GM18870 (cell line): ENCODE measurements around the gene STK32C.

Source experiments
- ATAC-seq: cut with Tn5 transposase; IDR thresholded peaks from one replicate; pipeline ENCODE4 v1.9.1; 2021; ENCODE audit warnings: moderate library complexity; ENCODE audit not compliant: unreplicated experiment

STK32C gene

GRCh38 chr10:132202070-132202970 is 105.4 kb downstream of the STK32C start:
- ATAC-seq = no peak

- no peak for ATAC-seq
Measured at GRCh38 chr10:132201111-132201969, 106.4 kb downstream of the STK32C start.

GRCh38 chr10:132200344-132201110 is 107.2 kb downstream of the STK32C start:
- no peak for ATAC-seq

GRCh38 chr10:132199854-132200311 is 107.9 kb downstream of the STK32C start:
- ATAC-seq = no peak

DNA sequence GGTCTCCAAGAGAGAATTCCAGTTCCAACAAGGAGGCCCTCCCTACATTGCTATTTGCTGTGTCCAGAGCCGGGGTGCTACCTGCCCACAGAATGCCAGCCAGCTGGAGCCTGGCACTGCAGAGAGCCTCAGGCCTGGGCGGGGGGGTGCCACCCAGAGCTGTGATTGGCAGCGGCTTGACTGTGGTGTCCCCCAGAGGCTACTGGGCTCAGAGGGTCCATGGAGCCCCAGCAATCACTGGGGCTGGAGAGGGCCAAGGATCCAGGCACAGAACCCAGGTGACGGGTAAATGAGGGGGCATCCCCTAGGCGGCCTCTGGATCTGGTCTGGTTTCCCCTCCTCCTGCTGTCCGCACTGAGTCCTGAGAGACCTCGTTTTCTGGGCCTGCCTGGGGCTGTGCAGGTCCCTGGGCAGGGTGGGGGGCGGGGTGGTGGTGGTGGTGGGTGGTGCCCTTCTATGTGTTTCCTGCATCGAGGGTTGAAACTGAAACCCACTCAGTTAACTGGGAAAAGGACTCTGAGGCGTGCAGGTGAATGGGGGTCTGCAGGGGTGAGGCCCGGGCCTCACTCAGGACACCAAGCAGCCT is 108.4 kb downstream of the STK32C start:
- ATAC-seq = no peak

DNA sequence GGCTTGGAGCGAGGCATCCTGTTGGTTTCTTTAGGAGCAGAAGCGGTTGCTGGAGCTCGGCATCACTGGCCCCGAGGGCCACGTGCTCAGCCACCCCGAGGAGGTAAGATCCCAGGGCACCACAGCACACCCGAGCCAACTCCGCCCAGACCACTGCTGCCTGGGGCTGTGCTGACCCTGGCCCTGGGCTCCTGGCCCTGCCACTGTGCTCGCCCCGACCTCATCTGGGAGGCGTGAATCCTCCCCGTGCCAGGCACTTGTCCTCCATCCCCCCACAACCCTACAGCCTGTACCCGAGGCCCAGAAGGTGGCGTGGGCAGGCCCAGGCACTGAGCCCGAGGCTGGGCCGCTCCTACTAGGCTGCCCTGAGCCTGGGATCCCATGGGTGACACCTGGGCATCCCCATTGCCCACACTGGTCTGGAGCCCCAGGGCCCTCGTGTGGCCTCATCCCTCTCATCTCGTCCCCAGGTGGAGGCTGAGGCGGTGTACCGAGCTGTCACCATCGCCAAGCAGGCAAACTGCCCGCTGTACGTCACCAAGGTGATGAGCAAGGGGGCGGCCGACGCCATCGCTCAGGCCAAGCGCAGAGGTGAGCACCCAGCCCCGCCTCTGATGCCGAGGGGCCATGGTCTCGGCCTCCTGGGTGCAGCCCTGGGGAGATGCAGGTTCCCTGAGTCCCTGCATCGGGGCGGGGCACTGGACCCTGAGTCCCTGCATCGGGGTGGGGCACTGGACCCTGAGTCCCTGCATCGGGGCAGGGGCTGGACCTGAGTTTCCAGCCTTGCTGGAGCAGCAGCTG is 109.2 kb downstream of the STK32C start:
- ATAC-seq = no peak

- no peak for ATAC-seq
Measured at GRCh38 chr10:132198068-132198370, 109.7 kb downstream of the STK32C start.

- ATAC-seq = no peak
Measured at GRCh38 chr10:132197271-132198067, 110.3 kb downstream of the STK32C start.

DNA sequence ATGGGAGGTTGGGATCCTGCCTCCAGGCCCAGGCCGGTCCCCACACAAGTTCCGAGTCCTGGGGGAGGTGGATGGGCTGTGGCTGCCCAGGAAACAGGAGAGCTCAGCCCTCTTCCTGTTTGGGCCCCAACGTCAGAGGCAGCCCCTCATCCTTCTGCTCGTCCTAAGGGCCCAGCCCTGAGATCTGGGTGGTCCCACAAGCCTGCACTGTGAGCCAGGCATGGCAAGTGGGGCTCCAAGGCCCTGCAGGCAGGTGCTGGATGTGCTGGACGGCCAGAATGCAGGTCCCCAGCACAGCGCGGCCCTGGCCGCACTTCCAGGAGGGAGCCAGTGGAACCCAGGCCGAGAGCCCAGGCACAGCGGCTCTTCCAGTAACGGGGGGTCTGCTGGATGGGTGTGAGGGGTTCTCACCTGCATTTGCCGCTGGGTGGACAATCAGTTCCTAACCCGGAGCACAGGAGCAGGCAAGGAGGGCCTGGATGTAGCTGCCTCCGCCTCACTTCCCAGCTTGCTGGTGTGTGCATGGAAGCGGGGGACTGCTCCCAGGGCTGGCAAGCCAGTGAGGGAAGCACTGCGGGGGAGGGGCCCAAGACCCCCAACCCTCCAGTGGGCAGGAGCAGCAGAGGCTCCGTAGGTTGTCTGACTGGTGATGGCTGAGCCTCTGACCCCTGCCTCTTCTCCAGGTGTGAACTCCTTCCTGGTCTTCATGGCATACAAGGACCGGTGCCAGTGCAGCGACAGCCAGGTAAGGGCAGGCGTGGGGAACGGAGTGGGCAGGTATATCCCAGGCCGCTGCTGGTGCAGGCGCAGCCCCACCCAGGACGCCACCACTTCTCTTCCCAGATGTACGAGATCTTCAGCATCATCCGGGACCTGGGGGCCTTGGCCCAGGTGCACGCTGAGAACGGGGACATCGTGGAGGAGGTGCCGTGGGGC is 111.3 kb downstream of the STK32C start:
- ATAC-seq = no peak

GRCh38 chr10:132195366-132196075 is 112.2 kb downstream of the STK32C start:
- no peak for ATAC-seq

DNA sequence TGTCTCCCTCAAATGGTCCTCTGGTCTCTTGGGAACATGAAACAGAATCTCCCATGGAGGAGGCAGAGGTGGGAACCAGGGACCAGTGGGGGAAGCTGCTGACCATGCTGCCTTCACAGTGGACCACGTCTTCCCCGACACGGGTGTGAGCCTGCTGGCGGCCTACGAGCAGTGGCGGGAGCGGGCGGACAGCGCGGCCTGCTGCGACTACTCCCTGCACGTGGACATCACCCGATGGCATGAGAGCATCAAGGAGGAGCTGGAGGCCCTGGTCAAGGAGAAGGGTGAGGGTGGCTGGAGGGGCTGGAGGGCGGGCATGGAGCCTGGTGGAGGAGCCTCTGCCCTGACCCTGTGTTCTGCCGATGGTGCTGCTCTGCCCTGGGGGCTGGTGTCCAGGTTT is 113.0 kb downstream of the STK32C start:
- ATAC-seq = no peak

GRCh38 chr10:132193907-132194552 is 113.7 kb downstream of the STK32C start:
- ATAC-seq = no peak

DNA sequence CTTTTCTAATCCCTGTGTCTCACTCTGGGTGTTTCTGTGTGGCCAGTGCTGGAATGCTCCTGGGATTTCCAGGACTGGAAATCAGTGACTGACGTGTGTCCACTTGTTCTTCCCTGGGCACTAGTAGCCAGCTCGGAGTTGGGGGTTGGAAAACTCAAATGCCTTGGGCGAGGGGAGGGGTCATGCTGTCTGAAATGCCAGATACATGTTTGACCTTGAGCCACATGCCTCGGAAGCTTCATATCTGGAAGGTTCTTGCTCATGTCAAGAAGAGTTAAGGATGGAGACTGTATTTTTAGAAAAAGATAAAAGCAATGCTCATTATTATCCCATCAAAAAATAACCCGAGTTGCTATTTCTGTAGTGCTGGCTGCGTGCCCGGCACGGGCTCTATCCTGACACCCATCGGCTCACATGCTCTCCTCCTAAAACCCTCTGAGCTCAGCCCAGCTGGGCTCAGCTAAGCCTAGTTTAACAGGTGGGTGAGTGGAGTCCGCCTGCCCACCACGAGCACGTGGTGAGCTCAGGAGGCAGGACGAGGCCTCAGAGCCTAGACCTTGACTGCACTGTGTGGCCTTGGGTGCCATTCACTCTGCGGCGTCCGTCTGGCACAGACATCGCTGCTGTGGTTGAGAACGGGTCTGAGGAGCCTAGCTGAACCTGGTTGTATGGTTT is 114.6 kb downstream of the STK32C start:
- no peak for ATAC-seq

DNA sequence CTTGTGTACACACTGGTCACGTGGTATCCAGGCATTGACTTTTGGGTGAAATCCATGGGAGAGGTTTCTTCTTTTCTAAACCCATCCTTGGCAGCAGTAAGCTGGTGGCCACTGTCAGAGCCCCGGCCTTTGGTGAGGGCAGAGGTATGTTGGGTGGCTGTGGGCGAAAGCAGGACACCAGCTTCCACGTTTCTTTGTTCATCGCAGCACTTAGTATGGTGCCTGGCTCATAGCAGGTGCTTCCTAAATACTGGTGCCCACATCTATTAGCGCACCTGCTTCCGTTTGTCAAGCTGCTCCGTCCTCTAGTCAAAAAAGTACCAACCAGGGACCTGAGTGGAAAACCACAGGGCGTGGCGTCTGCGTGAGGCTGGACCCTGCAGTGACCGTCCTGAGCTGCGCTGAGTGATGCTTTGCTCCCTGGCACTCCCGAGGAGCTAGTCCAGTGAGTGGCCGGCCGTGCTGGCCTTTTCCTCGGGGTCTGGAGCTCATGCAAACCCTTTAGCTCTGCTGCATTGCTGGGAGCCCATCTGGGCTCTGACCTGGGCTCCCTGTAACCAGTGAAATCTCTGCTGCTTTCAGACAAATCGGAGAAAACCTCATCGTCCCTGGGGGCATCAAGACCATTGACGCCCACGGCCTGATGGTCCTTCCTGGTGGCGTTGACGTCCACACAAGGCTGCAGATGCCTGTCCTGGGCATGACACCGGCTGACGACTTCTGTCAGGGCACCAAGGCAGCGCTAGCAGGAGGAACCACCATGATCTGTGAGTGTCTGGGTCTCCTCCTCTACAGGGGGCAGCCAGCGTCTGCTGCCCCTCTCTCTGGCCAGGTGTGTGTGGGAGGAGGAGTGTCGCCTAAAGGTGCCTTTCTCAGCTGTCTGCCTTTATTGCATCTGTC is 115.4 kb downstream of the STK32C start:
- ATAC-seq = no peak

- no peak for ATAC-seq
Measured at GRCh38 chr10:132189810-132190422, 117.8 kb downstream of the STK32C start.
